Neural cell (in vitro differentiated cells): Measurements from ENCODE around the gene LGALS1. TPM values are rescaled to one million over a fixed set of nuclear protein-coding genes. Genes with fewer than 3 reads are reported as not detected.

ENCODE experiments used
- H2AFZ ChIP-seq: fragments of 200-600, 300-800 bp; sonication (generic), shearing (Covaris generic); 2 replicates; pipeline ENCODE4 v1.6.0; 2014; ENCODE audit warnings: low read depth, mild to moderate bottlenecking, antibody characterized with exemption, low read length, moderate library complexity
- H3F3A ChIP-seq: fragments of 200-600 bp; shearing (Covaris generic); 2 replicates; pipeline ENCODE4 v1.6.1; 2016; ENCODE audit warnings: mild to moderate bottlenecking, moderate library complexity, mixed read lengths, antibody characterized with exemption, low read length; ENCODE audit not compliant: insufficient read depth, poor library complexity, severe bottlenecking
- H3K27ac ChIP-seq: fragments of 200-600, 300-800 bp; sonication (generic), shearing (Covaris generic); 2 replicates; pipeline ENCODE4 v1.5.1; 2014; ENCODE audit warnings: mild to moderate bottlenecking, low read length, moderate library complexity
- H3K27me3 ChIP-seq: fragments of 300-800, 200-600 bp; sonication (generic), shearing (Covaris generic); 2 replicates; pipeline ENCODE4 v1.6.0; 2014; ENCODE audit warnings: mild to moderate bottlenecking, low read depth, low read length, moderate library complexity; ENCODE audit not compliant: insufficient read depth
- H3K36me3 ChIP-seq: fragments of 300-800, 200-600 bp; sonication (generic), shearing (Covaris generic); 2 replicates; pipeline ENCODE4 v1.5.1; 2014; ENCODE audit warnings: mild to moderate bottlenecking, antibody characterized with exemption, low read length, moderate library complexity; ENCODE audit not compliant: insufficient read depth
- H3K4me2 ChIP-seq: fragments of 300-800, 200-600 bp; sonication (generic), shearing (Covaris generic); 2 replicates; pipeline ENCODE4 v1.6.0; 2014; ENCODE audit warnings: mild to moderate bottlenecking, low read length
- H3K4me3 ChIP-seq: fragments of 300-800, 200-600 bp; sonication (generic), shearing (Covaris generic); 2 replicates; pipeline ENCODE4 v1.5.1; 2014; ENCODE audit warnings: mild to moderate bottlenecking, low read length, moderate library complexity
- H3K79me2 ChIP-seq: fragments of 200-600 bp; shearing (Covaris generic); replicated peaks from 2 replicates; pipeline ENCODE4 v1.6.0; 2014; ENCODE audit warnings: mild to moderate bottlenecking, low read length, moderate library complexity; ENCODE audit not compliant: insufficient read depth
- H3K9ac ChIP-seq: fragments of 300-800, 200-600 bp; sonication (generic), shearing (Covaris generic); 2 replicates; pipeline ENCODE4 v1.6.1; 2016; ENCODE audit warnings: mild to moderate bottlenecking, low read length, mixed read lengths
- H3K9me2 ChIP-seq: fragments of 200-600 bp; shearing (Covaris generic); 2 replicates; pipeline ENCODE4 v1.6.1; 2016; ENCODE audit warnings: mild to moderate bottlenecking, low read length, mixed read lengths; ENCODE audit not compliant: insufficient read depth
- H3K9me3 ChIP-seq: fragments of 200-600, 300-800 bp; sonication (generic), shearing (Covaris generic); 2 replicates; pipeline ENCODE4 v1.6.1; 2016; ENCODE audit warnings: mild to moderate bottlenecking, mixed run types, low read length, moderate library complexity, mixed read lengths
- H4K20me1 ChIP-seq: fragments of 200-600 bp; shearing (Covaris generic); 2 replicates; pipeline ENCODE4 v1.6.1; 2016; ENCODE audit warnings: mild to moderate bottlenecking, mixed run types; ENCODE audit not compliant: insufficient read depth
- CTCF ChIP-seq: fragments of 450-650 bp; IDR thresholded peaks from 2 replicates; pipeline ENCODE4 v1.5.1; 2014; ENCODE audit warnings: antibody characterized with exemption, mild to moderate bottlenecking, moderate library complexity; ENCODE audit not compliant: poor library complexity, severe bottlenecking
- EP300 ChIP-seq: fragments of 450-650 bp; conservative IDR thresholded peaks from 2 replicates; pipeline ENCODE4 v1.6.1; 2014; ENCODE audit warnings: antibody characterized with exemption, mild to moderate bottlenecking, moderate library complexity; ENCODE audit not compliant: poor library complexity, severe bottlenecking
- EZH2 ChIP-seq: fragments of 200-600, 300-800 bp; shearing (Covaris generic), sonication (generic); IDR thresholded peaks from 2 replicates; pipeline ENCODE4 v1.6.1; 2014; ENCODE audit warnings: antibody characterized with exemption, low read length, borderline replicate concordance, mild to moderate bottlenecking; ENCODE audit not compliant: insufficient read depth, poor library complexity, severe bottlenecking
- MXI1 ChIP-seq: fragments of 450-650 bp; conservative IDR thresholded peaks from 2 replicates; pipeline ENCODE4 v1.6.1; 2014; ENCODE audit warnings: antibody characterized with exemption, mild to moderate bottlenecking; ENCODE audit not compliant: poor library complexity, severe bottlenecking
- POLR2AphosphoS5 ChIP-seq: IDR thresholded peaks from 2 replicates; pipeline ENCODE4 v1.6.1; 2012
- RAD21 ChIP-seq: fragments of 450-650 bp; conservative IDR thresholded peaks from 2 replicates; pipeline ENCODE4 v1.6.1; 2014; ENCODE audit warnings: antibody characterized with exemption, mild to moderate bottlenecking, moderate library complexity
- REST ChIP-seq: IDR thresholded peaks from 2 replicates; pipeline ENCODE4 v1.6.1; 2012; ENCODE audit warnings: borderline replicate concordance
- SMC3 ChIP-seq: fragments of 450-650 bp; conservative IDR thresholded peaks from 2 replicates; pipeline ENCODE4 v1.6.1; 2014; ENCODE audit warnings: antibody characterized with exemption, mild to moderate bottlenecking, moderate library complexity; ENCODE audit not compliant: poor library complexity
- TAF1 ChIP-seq: IDR thresholded peaks from 2 replicates; pipeline ENCODE4 v1.6.1; 2012; ENCODE audit warnings: low read depth
- polyA plus RNA-seq: library from polyadenylated mRNA; depleted of rRNA; stranded (reverse); fragments of >200 nt; gene quantifications from 2 replicates; pipeline ENCODE4 v1.2.3, GENCODE V29; 2014

The LGALS1 gene
- polyA plus RNA-seq, 1 donor from 2014 or later = not detected

- Histone ChIP-seq H3K9me3 (no peaks in the 10 kb centered on the region), H3F3A (no peaks in the 10 kb centered on the region), H3K27me3 (no peaks in the 10 kb centered on the region), H3K4me2 (no peak overlapping the region), H3K9ac (no peak overlapping the region), H2AFZ (no peak overlapping the region), H3K9me2 (no peaks in the 10 kb centered on the region), H3K27ac (no peak overlapping the region), H4K20me1 (no peaks in the 10 kb centered on the region), H3K79me2 (no peaks in the 10 kb centered on the region), H3K4me3 (no peak overlapping the region), H3K36me3 (no peaks in the 10 kb centered on the region)
- no peak for TF ChIP-seq POLR2AphosphoS5
- no peak for TF ChIP-seq SMC3
- TF ChIP-seq EP300 = no peak
Measured at GRCh38 chr22:37627121-37627520, 48.3 kb upstream of the LGALS1 start.

- H4K20me1 ChIP-seq = no peaks in the 10 kb centered on the region
- no peak for TF ChIP-seq MXI1
- TF ChIP-seq POLR2AphosphoS5 = no peak
- H3K27me3 ChIP-seq = no peaks in the 10 kb centered on the region
- H3K9me3 ChIP-seq = no peaks in the 10 kb centered on the region
- H2AFZ ChIP-seq = no peak overlapping the region
- H3K4me2 ChIP-seq = no peak overlapping the region
- H3K36me3 ChIP-seq = no peaks in the 10 kb centered on the region
- H3K9ac ChIP-seq = no peak overlapping the region
- H3K27ac ChIP-seq = no peak overlapping the region
- H3K9me2 ChIP-seq = no peaks in the 10 kb centered on the region
- H3K4me3 ChIP-seq = no peak overlapping the region
- no peaks in the 10 kb centered on the region for H3K79me2 ChIP-seq
- H3F3A ChIP-seq = no peaks in the 10 kb centered on the region
Measured at GRCh38 chr22:37627545-37627944, 47.9 kb upstream of the LGALS1 start.

GRCh38 chr22:37628830-37629229 is 46.6 kb upstream of the LGALS1 start:
- H2AFZ ChIP-seq = no peak overlapping the region
- no peak overlapping the region for H3K9ac ChIP-seq
- H3F3A ChIP-seq = no peaks in the 10 kb centered on the region
- H3K9me2 ChIP-seq = no peaks in the 10 kb centered on the region
- no peak overlapping the region for H3K4me2 ChIP-seq
- no peaks in the 10 kb centered on the region for H4K20me1 ChIP-seq
- no peaks in the 10 kb centered on the region for H3K27me3 ChIP-seq
- TF ChIP-seq REST (no peak), RAD21 (no peak), POLR2AphosphoS5 (no peak), TAF1 (no peak), EZH2 (no peak), MXI1 (no peak), CTCF (no peak), EP300 (no peak), SMC3 (no peak)
- no peak overlapping the region for H3K27ac ChIP-seq
- no peaks in the 10 kb centered on the region for H3K36me3 ChIP-seq
- no peaks in the 10 kb centered on the region for H3K9me3 ChIP-seq
- no peaks in the 10 kb centered on the region for H3K79me2 ChIP-seq
- no peak overlapping the region for H3K4me3 ChIP-seq
